Keratinocyte (primary cell): ENCODE measurements around the gene TMTC2. TPM values are rescaled to one million over a fixed set of nuclear protein-coding genes. Genes with fewer than 3 reads are reported as not detected.

Source experiments
- DNase-seq: peaks from one replicate; pipeline ENCODE4 v3.0.0-alpha.2; 2011; ENCODE audit warnings: low read depth, missing footprints, low spot score
- FAIRE-seq: peaks from 2 replicates; lab custom pipeline; 2011; peaks lifted over from hg19 to GRCh38; lab: Jason Lieb, UNC
- H2AFZ ChIP-seq: 2 replicates; pipeline ENCODE4 v1.6.0; 2012; ENCODE audit warnings: low read length, control low read depth, inconsistent platforms; ENCODE audit not compliant: control insufficient read depth
- H3K27ac ChIP-seq: 2 replicates; pipeline ENCODE4 v1.5.1; 2011; ENCODE audit warnings: low read length; ENCODE audit not compliant: control insufficient read depth, insufficient read depth
- H3K27me3 ChIP-seq: 3 replicates; pipeline ENCODE4 v1.6.0; 2011; ENCODE audit warnings: low read length; ENCODE audit not compliant: control insufficient read depth, insufficient read depth; ENCODE audit errors: extremely low read depth
- H3K36me3 ChIP-seq, 2 experiments: 2 replicates in 1 of 2; 3 replicates in 1 of 2; pipeline ENCODE4 v1.5.1; 2011; ENCODE audit warnings: low read length in 2 of 2, mild to moderate bottlenecking in 1 of 2; ENCODE audit not compliant: control insufficient read depth in 2 of 2, insufficient read depth in 2 of 2; ENCODE audit errors: extremely low read depth in 1 of 2
- H3K4me1 ChIP-seq: 3 replicates; pipeline ENCODE4 v1.5.1; 2011; ENCODE audit warnings: low read length; ENCODE audit not compliant: control insufficient read depth, insufficient read depth; ENCODE audit errors: extremely low read depth
- H3K4me2 ChIP-seq: 3 replicates; pipeline ENCODE4 v1.6.0; 2011; ENCODE audit warnings: low read depth, low read length; ENCODE audit not compliant: control insufficient read depth, insufficient read depth; ENCODE audit errors: extremely low read depth
- H3K4me3 ChIP-seq, 3 experiments: fragments of 200-600 bp in 1 of 3; sonication (generic) in 1 of 3; 2 replicates in 2 of 3; 3 replicates in 1 of 3; pipeline ENCODE4 v1.5.1; 2011 to 2016; ENCODE audit warnings: low read length in 3 of 3, mild to moderate bottlenecking in 3 of 3, control low read depth in 2 of 3, inconsistent platforms in 1 of 3, low read depth in 1 of 3, mixed read lengths in 1 of 3, mixed run types in 1 of 3, moderate library complexity in 1 of 3; ENCODE audit not compliant: control insufficient read depth in 2 of 3, insufficient read depth in 2 of 3; ENCODE audit errors: extremely low read depth in 1 of 3
- H3K79me2 ChIP-seq: 2 replicates; pipeline ENCODE4 v1.6.0; 2012; ENCODE audit warnings: low read length; ENCODE audit not compliant: control insufficient read depth, insufficient read depth
- H3K9ac ChIP-seq: 3 replicates; pipeline ENCODE4 v1.6.0; 2011; ENCODE audit warnings: low read length; ENCODE audit not compliant: control insufficient read depth, insufficient read depth; ENCODE audit errors: extremely low read depth
- H3K9me1 ChIP-seq: 3 replicates; pipeline ENCODE4 v1.6.0; 2011; ENCODE audit warnings: low read length; ENCODE audit not compliant: control insufficient read depth, insufficient read depth; ENCODE audit errors: extremely low read depth
- H3K9me3 ChIP-seq: 2 replicates; pipeline ENCODE4 v1.5.1; 2012; ENCODE audit warnings: low read depth, low read length; ENCODE audit not compliant: control insufficient read depth
- H4K20me1 ChIP-seq: 3 replicates; pipeline ENCODE4 v1.6.0; 2011; ENCODE audit warnings: low read length; ENCODE audit not compliant: control insufficient read depth, insufficient read depth; ENCODE audit errors: extremely low read depth
- EZH2 ChIP-seq: IDR thresholded peaks from one replicate; pipeline ENCODE4 v1.6.1; 2012; ENCODE audit warnings: inconsistent platforms, mild to moderate bottlenecking, low read length, moderate library complexity
- dilution Hi-C: fragments of 300-500 bp; cut with MboI; formaldehyde crosslinking; loops from one replicate; pipeline ENCODE4 v1.7.0; 2020; ENCODE audit warnings: low sequenced_read_pairs; ENCODE audit not compliant: extremely low pct_ligation_motif_present
- polyA plus RNA-seq, 5 experiments: library from polyadenylated mRNA; depleted of rRNA in 3 of 5; stranded (reverse) in 3 of 5; stranded (forward) in 1 of 5; unstranded in 1 of 5; fragments of >200 nt; gene quantifications; 1 replicate in 1 of 5; 2 replicates in 3 of 5; 3 replicates in 1 of 5; pipeline versions ENCODE4 v1.2.1 to v1.2.3, GENCODE V29; 2011 to 2012; ENCODE audit warnings: missing spikeins in 2 of 5, low read depth in 1 of 5, low replicate concordance in 1 of 5
- TF ChIP-seq, protein P1 (sequence below), 3 experiments: IDR thresholded peaks in 1 of 3; conservative IDR thresholded peaks in 1 of 3; optimal IDR thresholded peaks in 1 of 3; 2 replicates in 2 of 3; 3 replicates in 1 of 3; pipeline versions ENCODE3 to v1.5.1; 2011; ENCODE audit warnings: low read length in 3 of 3, mild to moderate bottlenecking in 3 of 3, moderate library complexity in 2 of 3, control low read depth in 1 of 3, inconsistent platforms in 1 of 3; ENCODE audit not compliant: insufficient read depth in 2 of 3; ENCODE audit errors: extremely low read depth in 1 of 3

Gene TMTC2
- polyA plus RNA-seq, 1 donor (not counting 4 experiments of a cell fraction or from before 2014, with no cell fraction given) = 3.8 TPM

DNA sequence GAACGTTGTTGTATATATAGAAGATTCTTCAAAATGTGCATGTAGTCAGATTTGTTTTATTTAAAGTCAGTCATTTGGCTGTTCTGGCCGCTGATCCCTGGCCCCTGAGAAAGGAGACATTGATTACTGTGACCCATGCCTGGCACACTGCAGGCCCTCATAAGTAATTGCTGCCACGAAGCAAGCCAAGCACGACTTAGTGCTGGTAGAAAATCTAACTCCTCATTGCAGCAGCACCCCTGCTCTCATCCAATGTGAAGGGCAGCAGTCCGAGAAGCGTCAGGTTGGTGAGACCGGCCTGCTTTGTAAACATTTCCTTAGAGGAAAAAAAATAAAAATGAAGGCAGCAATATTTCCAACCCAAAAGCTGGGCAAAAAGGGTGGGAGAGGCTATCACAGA lies 22.8 kb upstream of the TMTC2 start:
- no peak for TF ChIP-seq EZH2
- TF ChIP-seq, protein P1, sequence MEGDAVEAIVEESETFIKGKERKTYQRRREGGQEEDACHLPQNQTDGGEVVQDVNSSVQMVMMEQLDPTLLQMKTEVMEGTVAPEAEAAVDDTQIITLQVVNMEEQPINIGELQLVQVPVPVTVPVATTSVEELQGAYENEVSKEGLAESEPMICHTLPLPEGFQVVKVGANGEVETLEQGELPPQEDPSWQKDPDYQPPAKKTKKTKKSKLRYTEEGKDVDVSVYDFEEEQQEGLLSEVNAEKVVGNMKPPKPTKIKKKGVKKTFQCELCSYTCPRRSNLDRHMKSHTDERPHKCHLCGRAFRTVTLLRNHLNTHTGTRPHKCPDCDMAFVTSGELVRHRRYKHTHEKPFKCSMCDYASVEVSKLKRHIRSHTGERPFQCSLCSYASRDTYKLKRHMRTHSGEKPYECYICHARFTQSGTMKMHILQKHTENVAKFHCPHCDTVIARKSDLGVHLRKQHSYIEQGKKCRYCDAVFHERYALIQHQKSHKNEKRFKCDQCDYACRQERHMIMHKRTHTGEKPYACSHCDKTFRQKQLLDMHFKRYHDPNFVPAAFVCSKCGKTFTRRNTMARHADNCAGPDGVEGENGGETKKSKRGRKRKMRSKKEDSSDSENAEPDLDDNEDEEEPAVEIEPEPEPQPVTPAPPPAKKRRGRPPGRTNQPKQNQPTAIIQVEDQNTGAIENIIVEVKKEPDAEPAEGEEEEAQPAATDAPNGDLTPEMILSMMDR (optimal IDR thresholded peaks at IDR 0.05 in 1 of 3, IDR thresholded peaks at IDR 0.05 in 1 of 3, conservative IDR thresholded peaks at IDR 0.05 in 1 of 3; ENCODE audit: extremely low read depth in 1 of 3, insufficient read depth in 2 of 3, low read length in 3 of 3) = no peak
- no peak overlapping the region for H3K4me2 ChIP-seq
- dilution Hi-C loops = no loop called here
- no peak overlapping the region for H2AFZ ChIP-seq
- no peaks in the 10 kb centered on the region for H3K9me1 ChIP-seq
- DNase-seq (no peak), FAIRE-seq (no peak)
- no peaks in the 10 kb centered on the region for H3K9me3 ChIP-seq
- H3K27ac ChIP-seq = no peak overlapping the region
- no peaks in the 10 kb centered on the region for H3K4me1 ChIP-seq
- H3K27me3 ChIP-seq = no peaks in the 10 kb centered on the region
- no peaks in the 10 kb centered on the region for H3K79me2 ChIP-seq
- no peak overlapping the region for H3K4me3 ChIP-seq
- no peaks in the 10 kb centered on the region for H3K36me3 ChIP-seq
- no peak overlapping the region for H3K9ac ChIP-seq
- H4K20me1 ChIP-seq = no peaks in the 10 kb centered on the region

DNA sequence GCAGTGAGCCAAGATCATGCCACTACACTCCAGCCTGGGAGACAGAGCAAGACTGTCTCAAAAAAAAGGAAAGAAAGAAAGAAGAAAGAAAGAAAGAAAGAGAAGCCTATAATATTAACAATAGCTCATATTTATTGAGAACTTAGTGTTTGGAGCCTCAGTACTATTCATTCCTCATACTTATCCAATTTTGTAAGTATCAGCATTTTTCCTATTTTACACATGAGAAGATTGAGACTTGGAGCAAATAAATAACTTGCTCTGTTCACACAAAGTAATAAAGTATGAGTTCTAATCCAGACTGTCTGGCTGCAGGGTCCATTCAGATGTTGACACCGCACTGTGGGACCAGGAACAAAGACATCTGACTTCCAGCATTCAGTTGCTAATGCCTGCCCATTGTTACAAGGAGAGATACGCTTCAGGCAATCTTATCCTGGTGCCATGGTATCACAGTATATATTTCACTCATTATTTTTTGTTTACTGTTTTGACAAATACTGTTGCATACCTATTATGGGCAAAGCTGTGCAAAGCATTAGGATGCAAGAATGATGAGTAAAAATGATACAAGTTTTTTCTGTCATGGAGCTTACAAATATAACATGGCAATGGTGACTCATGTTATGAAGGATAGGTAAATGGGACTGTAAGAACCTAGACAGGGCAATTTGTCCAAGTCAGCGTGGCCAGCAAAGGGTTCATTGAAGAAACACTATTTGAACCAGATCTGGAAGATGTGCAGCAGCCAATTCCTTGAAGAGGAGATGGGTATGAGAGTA lies 21.4 kb upstream of the TMTC2 start:
- no peaks in the 10 kb centered on the region for H3K27me3 ChIP-seq
- no peaks in the 10 kb centered on the region for H4K20me1 ChIP-seq
- no peaks in the 10 kb centered on the region for H3K9me3 ChIP-seq
- H3K4me3 ChIP-seq = no peak overlapping the region
- DNase-seq = no peak
- no peaks in the 10 kb centered on the region for H3K79me2 ChIP-seq
- no peaks in the 10 kb centered on the region for H3K36me3 ChIP-seq
- no peaks in the 10 kb centered on the region for H3K4me1 ChIP-seq
- no peak overlapping the region for H2AFZ ChIP-seq
- no peak for FAIRE-seq
- no peak overlapping the region for H3K4me2 ChIP-seq
- H3K9me1 ChIP-seq = no peaks in the 10 kb centered on the region
- no peak for TF ChIP-seq EZH2
- TF ChIP-seq, protein P1 (optimal IDR thresholded peaks at IDR 0.05 in 1 of 3, IDR thresholded peaks at IDR 0.05 in 1 of 3, conservative IDR thresholded peaks at IDR 0.05 in 1 of 3; ENCODE audit: extremely low read depth in 1 of 3, insufficient read depth in 2 of 3, low read length in 3 of 3) = no peak
- dilution Hi-C loops = no loop called here
- no peak overlapping the region for H3K9ac ChIP-seq
- H3K27ac ChIP-seq = no peak overlapping the region
